NT2/D1 (cell line): ENCODE measurements around the gene PRRC1.

Experiments used
- SUZ12 ChIP-seq: IDR thresholded peaks from 2 replicates; pipeline ENCODE4 v1.6.1; 2011; ENCODE audit not compliant: insufficient read length, insufficient read depth; ENCODE audit errors: extremely low read depth
- YY1 ChIP-seq: IDR thresholded peaks from 2 replicates; pipeline ENCODE4 v1.6.1; 2011; ENCODE audit not compliant: insufficient read length, insufficient read depth

GRCh38 chr5:127581450-127581849 is 64.0 kb downstream of the PRRC1 start:
- TF ChIP-seq YY1 (no peak), SUZ12 (no peak)
